GM19193 (cell line): Measurements from ENCODE around the gene KBTBD6.

Experiments
- POLR2A ChIP-seq: IDR thresholded peaks from 4 replicates; pipeline ENCODE4 v1.6.1; 2011; ENCODE audit not compliant: insufficient read depth, insufficient read length; ENCODE audit errors: extremely low read depth

The KBTBD6 gene

DNA sequence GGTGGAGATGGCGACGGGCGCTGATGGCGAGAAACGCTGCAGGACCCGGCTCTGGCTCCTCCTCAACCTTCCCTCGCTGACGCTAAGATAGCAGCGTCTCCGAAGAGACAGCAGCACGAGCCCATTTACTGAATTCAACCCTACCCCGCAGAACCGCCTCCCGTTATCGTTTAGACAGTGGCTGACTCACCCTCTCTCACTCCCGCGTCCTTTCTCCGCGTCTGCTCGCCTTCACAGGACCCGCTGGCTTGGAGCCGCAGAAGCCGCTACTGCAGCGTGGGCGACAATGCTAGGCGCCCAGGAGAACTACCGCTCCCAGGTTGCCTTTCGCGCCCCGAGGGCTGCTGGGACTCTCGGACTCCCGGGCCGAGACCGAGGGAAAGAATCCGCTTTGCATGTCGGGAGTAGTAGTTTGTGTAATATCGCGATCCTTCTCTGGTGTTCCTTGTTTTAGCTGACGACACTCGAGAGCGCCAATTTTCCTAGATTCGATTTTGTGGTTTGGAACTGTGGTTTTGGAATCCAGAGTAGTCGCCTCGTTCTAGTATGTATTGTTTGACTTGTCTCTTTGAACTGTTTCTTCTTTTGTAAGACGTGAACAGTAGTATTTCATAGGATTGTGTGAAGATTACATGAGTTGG lies at the start of gene KBTBD6:
TSS of gene KBTBD6 (minus strand) at position 291 of the 641 bp plus-strand sequence. CDS start 291 bp downstream, outside the sequence.
- peak; percentile 71 for TF ChIP-seq POLR2A

GRCh38 chr13:41182231-41182630 lies 49.6 kb upstream of the KBTBD6 start:
- no peak for TF ChIP-seq POLR2A

DNA sequence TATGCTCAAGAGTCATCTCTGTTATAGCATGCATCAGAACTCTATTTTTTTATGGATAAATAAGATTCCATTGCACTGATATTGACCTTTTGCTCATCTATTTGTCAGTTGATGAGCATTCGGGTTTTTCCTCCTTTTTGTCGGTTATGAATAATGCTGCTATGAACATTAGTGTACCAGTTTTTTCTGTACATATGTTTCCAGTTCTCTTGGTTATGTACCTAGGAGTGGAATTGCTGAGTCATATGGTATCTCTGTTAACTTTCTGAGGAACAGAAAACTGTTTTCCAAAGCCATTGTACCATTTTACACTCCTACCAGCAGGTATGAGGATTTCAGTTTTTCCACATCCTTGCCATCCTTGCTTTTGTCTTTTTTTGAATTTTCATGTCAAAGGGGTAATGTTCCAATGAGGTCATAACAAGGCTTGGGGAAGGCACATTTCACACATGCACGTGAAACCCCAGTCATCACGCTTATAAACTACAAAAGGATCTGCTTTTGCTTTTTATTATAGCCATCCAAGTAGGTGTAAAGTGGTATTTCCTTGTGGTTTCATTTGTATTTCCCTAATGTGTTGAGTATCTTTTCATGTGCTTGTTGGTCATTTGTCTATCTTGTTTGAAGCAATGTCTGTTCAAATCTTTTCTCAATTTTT lies 47.1 kb upstream of the KBTBD6 start:
- no peak for TF ChIP-seq POLR2A

GRCh38 chr13:41178040-41178439 lies 45.4 kb upstream of the KBTBD6 start:
- no peak for TF ChIP-seq POLR2A

GRCh38 chr13:41177616-41178015 lies 45.0 kb upstream of the KBTBD6 start:
- TF ChIP-seq POLR2A = no peak

DNA sequence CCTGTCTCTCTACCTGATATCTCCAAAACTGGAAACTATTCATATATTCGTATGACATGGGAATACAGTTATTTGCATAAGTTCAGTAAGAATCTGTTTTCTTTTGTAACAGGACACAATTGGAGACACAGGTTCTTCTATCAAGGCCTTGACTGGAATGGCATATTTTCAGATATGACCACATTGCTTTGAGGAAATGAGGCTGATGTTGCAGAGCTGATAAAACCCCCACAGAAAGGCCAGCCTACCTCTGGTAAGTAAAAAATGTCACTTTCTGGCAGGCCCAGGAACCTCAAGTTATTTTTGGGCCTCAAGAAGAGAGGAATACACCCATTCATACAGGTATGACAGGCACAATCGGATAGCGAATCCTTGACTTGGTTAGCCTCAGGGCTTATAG lies 29.5 kb upstream of the KBTBD6 start:
- TF ChIP-seq POLR2A = no peak

- no peak for TF ChIP-seq POLR2A
Measured at GRCh38 chr13:41159174-41159573, 26.6 kb upstream of the KBTBD6 start.

DNA sequence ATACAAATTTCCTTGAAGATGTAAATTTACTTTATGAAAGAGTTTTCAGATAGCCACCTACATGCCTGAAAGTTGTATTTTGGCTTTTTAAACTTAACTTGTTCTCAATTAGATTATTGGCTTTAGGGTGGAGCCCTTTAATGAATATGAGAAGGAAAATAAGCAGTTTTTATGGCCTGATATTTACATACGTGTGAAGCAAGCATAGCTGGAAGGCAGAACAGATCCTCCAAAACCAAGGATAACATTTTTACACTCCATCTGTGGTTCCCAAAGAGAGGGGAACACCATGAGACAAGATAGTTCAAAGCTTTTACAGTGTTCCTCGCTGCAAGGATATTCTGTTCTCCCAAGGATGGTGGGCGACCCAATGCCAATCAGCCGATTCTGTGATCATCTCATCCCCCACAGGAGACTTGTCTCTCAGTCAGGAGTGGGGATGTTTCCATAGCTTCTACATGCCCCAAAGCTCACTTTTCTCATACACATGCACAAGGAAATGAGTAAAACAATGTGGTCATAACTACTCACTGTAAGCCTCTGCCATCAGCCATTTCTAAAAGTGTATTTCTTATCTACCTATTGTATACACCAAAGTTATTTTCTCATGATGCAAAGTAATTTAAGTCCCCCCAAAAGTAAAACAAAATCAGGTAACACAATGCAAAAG lies 24.6 kb upstream of the KBTBD6 start:
- TF ChIP-seq POLR2A = no peak

GRCh38 chr13:41156620-41157019 lies 24.0 kb upstream of the KBTBD6 start:
- TF ChIP-seq POLR2A = no peak

GRCh38 chr13:41154042-41154441 lies 21.4 kb upstream of the KBTBD6 start:
- no peak for TF ChIP-seq POLR2A

DNA sequence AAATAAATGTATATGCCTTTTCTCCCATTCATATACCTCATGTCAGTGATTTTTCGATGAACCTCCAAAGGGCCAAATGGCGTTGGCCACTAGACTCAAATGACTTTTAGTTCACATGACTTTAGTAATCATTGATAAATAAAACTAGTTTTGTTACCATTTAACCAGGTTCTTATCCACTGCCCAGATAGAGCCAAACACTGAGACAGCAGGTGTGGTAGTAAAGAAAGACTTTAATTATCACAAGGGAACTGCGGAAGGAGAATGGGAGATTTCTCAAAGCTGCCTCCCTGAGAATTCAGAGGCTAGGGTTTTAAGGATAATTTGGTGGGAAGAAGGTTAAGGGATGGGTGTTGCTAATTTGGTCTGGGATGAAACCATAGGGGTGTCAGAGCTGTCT lies 19.4 kb upstream of the KBTBD6 start:
- TF ChIP-seq POLR2A = no peak

- no peak for TF ChIP-seq POLR2A
Measured at GRCh38 chr13:41150058-41150457, 17.5 kb upstream of the KBTBD6 start.

GRCh38 chr13:41148419-41149283 lies 16.0 kb upstream of the KBTBD6 start:
- no peak for TF ChIP-seq POLR2A

GRCh38 chr13:41145136-41145908 lies 12.7 kb upstream of the KBTBD6 start:
- TF ChIP-seq POLR2A = no peak
